Subcutaneous adipose tissue (tissue), 4 donors: Measurements from ENCODE around the gene GALNT17. TPM values are rescaled to one million over a fixed set of nuclear protein-coding genes. Genes with fewer than 3 reads are reported as not detected.

Source experiments
- total RNA-seq, 4 donors: library from RNA; depleted of rRNA; stranded (reverse); fragments of >200 nt; gene quantifications; one replicate each; pipeline ENCODE4 v1.1.0, GENCODE V29; 2016
- TF ChIP-seq, protein P1 (sequence below): fragments of 450-650 bp; IDR thresholded peaks from one replicate; pipeline ENCODE4 v1.5.1; 2016; ENCODE audit warnings: low read depth, mild to moderate bottlenecking, control low read depth, antibody characterized with exemption, moderate library complexity

The GALNT17 gene
- total RNA-seq, 4 donors from 2014 or later: 1.3 to 12.2 (median 6.7) TPM

DNA sequence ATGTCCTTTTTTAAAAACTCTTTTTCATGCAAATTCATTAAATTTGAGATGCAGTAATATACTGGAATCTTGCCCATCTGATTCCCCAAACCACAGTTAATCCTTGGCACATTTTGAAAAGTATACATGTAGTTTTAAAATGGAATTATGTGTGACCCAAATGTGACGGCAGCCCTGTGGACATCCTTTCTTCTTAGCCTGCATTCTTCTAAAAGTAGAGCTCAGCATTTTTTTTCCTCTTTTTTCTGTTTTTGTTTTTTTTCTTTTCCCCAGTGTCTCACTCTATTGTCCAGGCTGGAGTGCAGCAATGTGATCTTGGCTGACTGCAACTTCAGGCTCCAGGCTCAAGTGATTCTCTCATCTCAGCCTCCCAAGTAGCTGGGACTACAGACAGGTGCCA is 338.9 kb downstream of the GALNT17 start:
- TF ChIP-seq, protein P1, sequence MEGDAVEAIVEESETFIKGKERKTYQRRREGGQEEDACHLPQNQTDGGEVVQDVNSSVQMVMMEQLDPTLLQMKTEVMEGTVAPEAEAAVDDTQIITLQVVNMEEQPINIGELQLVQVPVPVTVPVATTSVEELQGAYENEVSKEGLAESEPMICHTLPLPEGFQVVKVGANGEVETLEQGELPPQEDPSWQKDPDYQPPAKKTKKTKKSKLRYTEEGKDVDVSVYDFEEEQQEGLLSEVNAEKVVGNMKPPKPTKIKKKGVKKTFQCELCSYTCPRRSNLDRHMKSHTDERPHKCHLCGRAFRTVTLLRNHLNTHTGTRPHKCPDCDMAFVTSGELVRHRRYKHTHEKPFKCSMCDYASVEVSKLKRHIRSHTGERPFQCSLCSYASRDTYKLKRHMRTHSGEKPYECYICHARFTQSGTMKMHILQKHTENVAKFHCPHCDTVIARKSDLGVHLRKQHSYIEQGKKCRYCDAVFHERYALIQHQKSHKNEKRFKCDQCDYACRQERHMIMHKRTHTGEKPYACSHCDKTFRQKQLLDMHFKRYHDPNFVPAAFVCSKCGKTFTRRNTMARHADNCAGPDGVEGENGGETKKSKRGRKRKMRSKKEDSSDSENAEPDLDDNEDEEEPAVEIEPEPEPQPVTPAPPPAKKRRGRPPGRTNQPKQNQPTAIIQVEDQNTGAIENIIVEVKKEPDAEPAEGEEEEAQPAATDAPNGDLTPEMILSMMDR: no peak

DNA sequence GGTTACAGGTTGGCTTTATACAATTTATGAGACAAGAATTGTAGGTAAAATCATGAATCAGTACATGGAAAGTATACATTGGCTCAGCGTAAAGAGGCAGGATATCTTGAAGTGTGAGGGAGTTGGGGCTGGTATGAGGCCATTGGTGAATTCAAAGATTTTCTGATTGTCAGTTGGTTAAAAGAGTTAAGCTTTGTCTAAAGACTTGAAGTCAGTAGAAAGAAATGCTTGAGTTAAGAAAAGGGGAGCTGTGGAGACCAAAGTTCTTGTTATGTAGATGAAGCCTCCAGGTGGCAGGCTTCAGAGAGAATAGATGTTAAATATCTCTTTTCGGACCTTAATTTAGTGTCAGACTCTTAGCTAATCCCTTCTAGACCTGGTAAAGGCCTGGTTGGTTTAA is 341.0 kb downstream of the GALNT17 start:
- TF ChIP-seq, protein P1: no peak

DNA sequence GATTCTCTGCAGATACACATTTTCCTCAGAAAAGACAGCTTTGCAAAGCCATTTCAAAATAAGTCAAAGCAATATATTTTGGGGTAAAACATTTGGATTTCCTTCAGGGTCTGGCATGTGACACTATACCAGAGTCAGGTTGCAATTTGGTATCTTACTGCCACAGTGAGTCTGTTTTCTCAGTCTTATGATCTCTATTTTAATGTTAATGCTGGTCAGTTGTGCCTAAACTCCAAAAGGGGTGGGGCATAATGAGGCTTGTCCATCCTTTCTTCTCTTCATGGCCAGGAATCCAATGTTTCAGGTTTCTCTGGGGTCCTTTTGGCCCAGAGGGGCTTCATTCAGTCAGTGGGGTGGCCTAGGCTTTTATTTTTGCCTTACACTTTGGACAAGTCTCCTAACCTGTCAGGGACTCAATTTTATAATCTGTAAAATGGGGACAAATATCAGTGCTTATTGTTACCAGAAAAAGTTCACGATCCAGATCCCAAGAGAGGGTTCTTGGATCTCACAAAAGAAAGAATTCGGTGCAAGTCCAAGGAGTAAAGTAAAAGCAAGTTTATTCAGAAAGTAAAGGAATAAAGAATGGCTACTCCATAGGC is 341.5 kb downstream of the GALNT17 start:
- TF ChIP-seq, protein P1: no peak

DNA sequence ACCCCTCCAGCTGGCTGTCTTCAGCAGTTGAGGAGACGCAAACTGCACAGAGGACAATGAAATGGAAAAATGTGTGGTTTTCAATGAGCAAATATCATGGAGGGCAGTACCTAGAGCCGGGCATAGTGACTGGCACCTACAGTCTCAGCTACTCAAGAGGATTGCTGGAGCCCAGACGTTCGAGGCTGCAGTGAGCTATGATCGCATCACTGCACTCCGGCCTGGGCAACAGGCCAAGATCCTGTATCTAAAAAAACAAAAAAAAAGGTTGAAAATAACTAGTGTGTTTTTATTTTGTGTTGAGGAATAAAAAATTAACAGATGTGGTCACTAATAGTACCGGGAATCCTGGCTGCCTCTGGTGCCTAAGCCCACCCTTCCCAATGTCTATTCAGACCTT is 345.5 kb downstream of the GALNT17 start:
- TF ChIP-seq, protein P1: no peak

DNA sequence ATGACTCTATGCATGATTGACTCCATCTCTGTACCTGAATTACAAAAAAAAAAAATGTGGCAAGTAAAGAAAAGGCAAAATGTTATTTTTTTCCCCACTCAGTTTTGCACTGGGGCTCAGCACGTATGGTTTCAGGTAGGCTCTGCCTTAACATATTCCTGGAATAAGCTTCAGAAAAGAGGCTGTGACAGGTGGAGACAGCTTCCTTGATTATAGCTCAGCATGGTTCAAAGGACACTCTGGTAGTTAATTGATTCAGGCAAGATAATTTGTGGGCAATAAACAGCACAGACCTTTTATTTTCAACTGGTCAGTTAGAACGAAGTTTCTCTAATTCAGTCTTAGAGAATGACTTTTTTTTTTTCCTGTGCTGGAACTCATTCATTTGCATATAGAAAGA is 347.3 kb downstream of the GALNT17 start:
- TF ChIP-seq, protein P1: no peak

DNA sequence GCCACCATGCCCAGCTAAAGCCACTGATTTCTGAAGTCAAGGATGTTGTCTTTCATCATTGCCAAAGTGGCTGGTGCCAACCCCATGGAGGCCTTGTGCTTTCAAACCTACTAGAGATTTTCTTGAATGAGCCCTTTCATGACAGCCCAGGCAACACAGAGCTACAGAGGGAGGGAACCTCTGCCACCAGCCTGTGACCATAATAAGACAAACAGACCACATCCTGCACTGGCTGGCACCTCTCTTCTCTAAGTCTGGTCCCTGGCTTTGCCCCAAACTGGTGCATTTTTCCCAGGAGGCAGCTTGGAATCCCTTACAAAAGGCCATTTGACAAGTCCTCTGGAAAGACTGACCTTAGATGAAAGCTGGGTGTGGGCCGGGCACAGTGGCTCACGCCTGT is 348.8 kb downstream of the GALNT17 start:
- TF ChIP-seq, protein P1: no peak

DNA sequence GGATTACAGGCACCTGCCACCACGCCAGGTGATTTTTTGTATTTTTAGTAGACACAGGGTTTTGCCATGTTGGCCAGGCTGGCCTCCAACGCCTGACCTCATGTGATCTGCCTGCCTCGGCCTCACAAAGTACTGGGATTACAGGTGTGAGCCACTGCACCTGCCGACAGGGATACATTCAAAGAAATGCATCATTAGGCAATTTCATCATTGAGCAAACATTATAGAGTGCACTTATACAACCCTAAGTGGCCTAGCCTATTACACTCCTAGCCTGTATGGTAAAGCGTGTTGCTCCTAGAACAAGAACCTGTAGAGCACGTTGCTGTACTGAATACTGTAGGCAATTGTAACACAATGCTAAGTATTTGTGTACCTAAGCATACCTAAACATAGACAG is 350.3 kb downstream of the GALNT17 start:
- TF ChIP-seq, protein P1: no peak
